Esophagus muscularis mucosa (tissue), 3 donors: ENCODE measurements around the gene F13A1.

ENCODE experiments used
- CTCF ChIP-seq, 3 experiments: fragments of 200-600 bp in 2 of 3; fragments of 450-650 bp in 1 of 3; sonication (generic) in 2 of 3; IDR thresholded peaks; one replicate each; pipeline ENCODE4 v1.5.1; 2017 to 2019; ENCODE audit warnings: antibody characterized with exemption in 3 of 3, mild to moderate bottlenecking in 2 of 3, moderate library complexity in 1 of 3
- EP300 ChIP-seq: sonication (generic); formaldehyde crosslinking; IDR thresholded peaks from one replicate; pipeline ENCODE4 v1.6.1; 2017; ENCODE audit warnings: antibody characterized with exemption

- TF ChIP-seq CTCF (IDR thresholded peaks at IDR 0.05): no peak
- TF ChIP-seq EP300: no peak
Measured at GRCh38 chr6:6277413-6277812, 43.0 kb downstream of the F13A1 start.
